NOMO-1 treated with DMSO at 0.1 percent for 48 hours (cell line): ENCODE results near the gene EPS15.
"Not testable (repeated sequence)": the region's sequence is repeated elsewhere in the genome, so short reads cannot be mapped to it uniquely, and the experiment has no call there.

Experiments
- DNase-seq: peaks from one replicate; lab custom pipeline; 2025; ENCODE audit not compliant: unreplicated experiment; lab: John Stamatoyannopoulos, UW

The EPS15 gene

DNA sequence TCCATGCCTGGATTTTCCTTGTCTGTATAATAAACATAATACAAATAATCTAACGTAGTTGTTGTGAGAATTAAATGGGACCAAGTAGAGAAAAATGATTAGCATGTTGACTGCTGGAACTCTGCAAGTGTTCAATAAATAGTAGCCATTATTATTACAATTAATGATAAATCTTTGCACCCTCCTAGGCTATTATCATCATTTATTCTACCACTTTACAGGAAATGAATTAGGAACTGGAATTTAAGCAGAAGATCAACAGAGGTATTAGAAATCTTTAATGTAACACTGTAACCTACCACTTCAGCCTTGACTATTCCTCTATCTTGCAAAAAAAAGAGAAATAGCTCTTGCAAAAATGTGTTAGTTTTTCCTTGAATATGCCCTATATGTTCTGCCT, 126.8 kb downstream of the EPS15 start:
- DNase-seq, result no peak

DNA sequence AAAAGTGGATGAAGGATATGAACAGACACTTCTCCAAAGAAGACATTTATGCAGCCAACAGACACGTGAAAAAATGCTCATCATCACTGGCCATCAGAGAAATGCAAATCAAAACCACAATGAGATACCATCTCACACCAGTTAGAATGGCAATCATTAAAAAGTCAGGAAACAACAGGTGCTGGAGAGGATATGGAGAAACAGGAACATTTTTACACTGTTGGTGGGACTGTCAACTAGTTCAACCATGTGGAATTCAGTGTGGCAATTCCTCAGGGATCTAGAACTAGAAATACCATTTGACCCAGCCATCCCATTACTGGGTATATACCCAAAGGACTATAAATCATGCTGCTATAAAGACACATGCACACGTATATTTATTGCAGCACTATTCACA, 128.4 kb downstream of the EPS15 start:
- DNase-seq, result not testable (repeated sequence)

DNA sequence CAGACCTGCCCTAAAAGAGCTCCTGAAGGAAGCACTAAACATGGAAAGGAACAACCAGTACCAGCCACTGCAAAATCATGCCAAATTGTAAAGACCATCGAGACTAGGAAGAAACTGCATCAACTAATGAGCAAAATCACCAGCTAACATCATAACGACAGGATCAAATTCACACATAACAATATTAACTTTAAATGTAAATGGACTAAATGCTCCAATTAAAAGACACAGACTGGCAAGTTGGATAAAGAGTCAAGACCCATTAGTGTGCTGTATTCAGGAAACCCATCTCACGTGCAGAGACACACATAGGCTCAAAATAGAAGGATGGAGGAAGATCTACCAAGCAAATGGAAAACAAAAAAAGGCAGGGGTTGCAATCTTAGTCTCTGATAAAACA, 131.8 kb downstream of the EPS15 start:
- not testable (repeated sequence) for DNase-seq

DNA sequence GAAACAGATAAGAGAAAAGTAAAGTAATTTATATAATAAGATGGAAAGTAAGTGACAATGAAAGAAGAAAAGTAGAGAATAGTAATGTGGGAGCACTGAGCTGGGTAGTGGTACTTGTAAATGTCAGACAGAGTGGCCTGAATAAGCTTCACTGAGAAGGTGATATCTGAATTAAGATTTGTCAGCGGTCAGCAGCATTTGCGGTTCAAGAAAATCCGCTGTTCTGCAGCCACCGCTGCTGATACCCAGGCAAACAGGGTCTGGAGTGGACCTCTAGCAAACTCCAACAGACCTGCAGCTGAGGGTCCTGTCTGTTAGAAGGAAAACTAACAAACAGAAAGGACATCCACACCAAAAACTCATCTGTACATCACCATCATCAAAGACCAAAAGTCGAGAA, 132.8 kb downstream of the EPS15 start:
- DNase-seq, result not testable (repeated sequence)

DNA sequence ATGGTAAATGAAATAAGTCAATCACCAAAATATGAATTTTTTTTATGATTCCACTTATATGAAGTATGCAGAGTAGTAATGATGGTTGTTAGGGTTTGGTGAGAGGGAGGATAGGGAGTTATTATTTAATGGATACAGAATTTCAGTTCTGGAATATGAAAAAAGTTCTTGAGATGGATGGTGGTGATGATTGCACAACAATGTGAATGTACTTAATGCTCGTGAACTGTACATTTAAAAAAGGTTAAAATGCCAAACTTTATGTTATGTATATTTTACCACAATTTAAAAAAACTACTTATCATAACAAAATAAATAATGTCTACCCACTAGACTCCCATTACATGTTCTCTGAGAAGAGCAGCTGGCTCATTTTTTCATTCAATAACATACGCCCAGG, 133.3 kb downstream of the EPS15 start:
- DNase-seq, result no peak

DNA sequence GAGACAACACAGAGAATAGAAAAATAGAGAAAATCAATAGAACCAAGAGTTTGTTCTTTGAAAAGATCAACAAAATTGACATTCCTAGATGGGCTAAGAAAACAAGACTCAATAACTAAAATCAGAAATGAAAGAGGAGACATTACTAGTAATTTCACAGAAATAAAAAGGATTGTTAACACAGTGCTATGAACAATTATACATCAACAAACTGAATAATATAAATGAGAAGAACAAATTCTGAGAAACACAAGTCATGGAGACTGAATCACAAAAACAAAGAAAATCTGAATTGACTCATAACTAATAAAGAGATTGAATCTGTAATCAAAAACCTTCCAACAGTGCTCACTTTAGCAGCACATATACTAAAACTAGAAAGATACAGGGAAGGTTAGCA, 137.1 kb downstream of the EPS15 start:
- no peak for DNase-seq

DNA sequence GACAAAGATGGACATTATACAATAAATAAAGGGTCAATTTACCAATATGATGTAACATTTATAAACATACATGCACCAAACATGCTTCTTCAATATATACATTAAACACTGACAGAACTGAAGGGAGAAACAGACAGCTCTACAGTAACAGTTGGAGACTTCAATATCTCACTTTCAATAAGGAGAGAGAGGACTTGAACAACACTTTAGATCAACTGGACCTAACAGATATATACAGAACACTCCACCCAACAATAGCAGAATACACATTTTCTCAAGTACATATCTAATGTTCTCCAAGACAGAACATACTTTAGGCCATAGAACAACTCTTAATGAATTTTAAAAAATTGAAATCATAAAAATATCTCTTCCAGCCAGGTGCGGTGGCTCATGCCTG, 138.1 kb downstream of the EPS15 start:
- no peak for DNase-seq

DNA sequence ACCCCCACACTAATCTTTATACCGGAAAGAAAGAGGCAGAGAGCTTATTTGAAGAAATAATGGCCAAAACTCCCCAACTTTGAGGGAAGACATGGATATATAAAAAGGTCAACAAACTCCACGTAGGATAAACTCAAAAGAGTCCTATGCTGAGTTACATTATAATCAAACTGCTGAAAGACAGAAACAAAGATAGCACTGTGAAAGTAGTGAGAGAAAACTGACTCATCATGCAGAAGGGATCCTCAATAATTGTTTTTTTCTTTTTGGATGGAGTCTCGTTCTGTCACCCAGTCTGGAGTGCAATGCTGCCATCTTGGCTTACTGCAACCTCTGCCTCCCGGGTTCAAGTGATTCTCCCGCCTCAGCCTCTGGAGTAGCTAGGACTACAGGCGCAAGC, 140.2 kb downstream of the EPS15 start:
- no peak for DNase-seq

DNA sequence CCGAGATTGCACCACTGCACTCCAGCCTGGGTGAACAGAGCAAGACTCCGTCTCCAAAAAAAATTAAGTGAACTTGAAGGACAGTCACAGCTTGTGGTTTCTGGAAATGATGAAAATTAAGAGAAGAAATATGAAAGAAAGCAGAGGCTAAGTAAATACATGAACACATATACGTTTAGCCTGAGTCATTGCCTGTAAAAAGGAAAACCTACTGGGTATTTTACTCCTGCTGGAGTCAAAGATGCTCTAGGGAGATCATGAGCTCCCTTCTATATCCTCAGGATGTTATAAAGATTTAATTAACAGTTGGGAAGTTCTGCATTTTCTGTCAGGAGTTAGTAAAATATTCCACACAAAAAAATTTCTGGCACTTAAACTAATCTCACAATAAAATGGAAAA, 145.2 kb downstream of the EPS15 start:
- no peak for DNase-seq

DNA sequence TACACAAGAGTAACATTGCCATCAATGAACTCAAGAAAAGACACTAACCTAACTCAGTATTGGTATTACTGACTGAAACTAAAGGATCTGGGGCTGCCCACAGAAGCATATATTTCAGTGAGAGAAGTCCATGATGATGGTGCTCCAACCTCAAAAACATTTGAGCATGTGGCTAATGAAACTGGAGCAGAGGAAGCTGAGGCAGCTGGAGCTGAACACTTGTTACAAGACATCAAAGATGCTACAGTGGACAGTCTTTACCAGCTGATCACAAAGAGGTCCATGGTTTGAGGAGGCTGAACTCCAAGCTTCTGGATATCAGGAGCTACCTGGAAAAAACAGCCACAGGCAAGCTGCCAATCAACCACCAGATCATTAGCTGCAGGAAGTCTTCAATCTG, 146.5 kb downstream of the EPS15 start:
- DNase-seq, result no peak

DNA sequence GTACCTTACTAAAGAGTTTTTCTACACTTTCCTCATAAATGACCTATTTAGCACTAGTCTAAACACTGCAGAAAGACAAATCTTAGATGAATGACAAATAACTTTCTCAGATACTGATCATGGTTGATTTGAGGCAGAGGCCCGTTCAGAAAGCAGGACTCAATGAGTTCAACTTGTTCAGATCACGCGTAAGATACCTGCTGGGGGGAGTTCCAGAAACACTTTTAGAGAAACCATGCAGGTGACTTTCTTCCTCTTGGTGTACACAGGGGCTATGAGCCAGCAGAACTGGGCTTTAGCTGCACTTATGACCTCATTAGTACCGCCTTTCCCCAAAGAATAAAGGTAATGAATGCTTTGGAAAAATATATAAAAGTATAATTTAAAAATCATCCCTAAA, 149.9 kb downstream of the EPS15 start:
- DNase-seq, result no peak

DNA sequence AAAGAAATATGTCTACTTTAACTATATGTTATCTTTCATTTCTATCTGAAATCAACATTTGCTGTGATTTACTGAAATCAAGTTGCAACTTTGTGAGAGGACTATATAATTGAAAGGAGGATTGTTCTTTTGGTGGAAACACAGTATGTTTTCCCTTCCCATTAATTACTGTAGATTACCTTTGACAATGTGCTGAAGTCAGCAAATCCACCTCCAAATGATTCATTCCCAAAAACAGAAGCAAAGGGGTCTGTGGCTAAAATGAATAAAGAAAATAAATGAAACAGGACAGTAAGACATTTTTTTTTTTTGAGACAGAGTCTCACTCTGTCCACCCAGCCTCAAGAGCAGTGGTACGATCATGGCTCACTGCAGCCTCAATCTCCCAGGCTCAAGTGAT, 153.3 kb downstream of the EPS15 start:
- no peak for DNase-seq

DNA sequence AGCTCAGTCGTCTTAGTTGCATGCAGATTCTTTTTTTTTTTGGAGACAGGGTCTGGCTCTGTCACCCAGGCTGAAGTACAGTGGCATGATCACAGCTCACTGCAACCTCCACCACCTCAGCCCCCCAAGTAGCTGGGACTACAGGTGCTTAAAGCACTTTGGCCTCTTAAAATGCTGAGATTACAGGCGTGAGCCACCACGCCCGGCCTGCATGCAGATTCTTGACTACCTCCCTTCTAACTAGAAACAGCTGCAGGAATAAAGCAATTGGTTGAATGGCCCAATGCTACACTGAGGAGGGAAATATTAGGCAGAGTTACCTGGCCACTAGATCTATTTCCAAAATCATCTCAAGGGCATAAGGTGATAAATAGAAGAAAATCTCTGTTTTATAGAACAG, 159.2 kb downstream of the EPS15 start:
- no peak for DNase-seq

DNA sequence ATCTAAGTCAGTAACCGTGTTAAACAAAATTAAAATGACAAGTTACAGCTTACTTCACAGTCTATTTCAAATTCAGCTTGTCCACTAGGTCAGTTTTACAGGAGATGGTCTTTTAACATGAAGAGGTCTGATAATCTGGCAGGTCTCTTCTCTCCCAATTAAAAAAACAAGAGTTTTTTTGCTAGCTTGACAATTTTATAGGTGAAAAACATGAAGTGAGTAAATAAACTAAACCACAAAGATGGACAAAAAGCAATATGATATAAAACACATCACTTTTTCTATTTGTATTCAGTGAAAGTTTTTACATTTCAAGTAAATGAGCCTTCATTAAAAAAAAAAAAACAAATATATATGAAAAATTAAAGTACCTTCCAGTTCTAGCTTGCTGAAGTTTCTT, 163.7 kb downstream of the EPS15 start:
- no peak for DNase-seq

DNA sequence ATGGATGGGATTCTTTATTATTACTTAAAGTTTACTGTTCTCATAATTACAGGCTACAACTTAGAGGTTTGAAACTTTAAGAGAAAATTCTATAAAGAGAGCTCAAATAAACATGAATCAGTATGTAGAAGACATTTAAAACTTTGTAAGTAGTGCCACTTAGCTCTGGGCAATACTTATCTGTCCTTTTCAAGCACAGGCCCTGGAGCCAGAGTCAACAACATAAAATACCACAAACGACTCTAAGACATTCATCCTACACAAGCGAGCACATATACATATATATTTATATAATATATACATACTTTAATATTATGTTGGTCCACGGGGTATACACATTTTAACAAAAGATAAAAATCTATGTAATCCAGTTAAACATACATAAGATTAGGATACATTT, 164.7 kb downstream of the EPS15 start:
- no peak for DNase-seq

DNA sequence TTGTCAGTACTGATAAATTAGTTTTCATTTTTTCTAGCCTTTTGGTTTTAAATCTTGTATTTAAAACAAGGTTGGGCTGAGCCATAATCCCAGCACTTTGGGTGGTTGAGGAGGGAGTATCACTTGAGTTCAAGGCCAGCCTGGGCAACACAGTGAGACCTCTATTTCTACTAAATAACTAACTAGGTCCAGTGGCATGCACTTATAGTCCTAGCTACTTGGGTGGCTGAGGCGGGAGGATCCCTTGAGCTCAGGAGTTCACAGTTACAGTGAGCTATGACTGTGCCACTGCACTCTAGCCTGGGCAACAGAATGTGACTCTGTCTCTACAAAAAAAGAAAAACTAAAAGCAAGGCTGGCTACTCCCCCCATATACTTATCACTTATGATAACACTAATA, 167.2 kb downstream of the EPS15 start:
- no peak for DNase-seq

DNA sequence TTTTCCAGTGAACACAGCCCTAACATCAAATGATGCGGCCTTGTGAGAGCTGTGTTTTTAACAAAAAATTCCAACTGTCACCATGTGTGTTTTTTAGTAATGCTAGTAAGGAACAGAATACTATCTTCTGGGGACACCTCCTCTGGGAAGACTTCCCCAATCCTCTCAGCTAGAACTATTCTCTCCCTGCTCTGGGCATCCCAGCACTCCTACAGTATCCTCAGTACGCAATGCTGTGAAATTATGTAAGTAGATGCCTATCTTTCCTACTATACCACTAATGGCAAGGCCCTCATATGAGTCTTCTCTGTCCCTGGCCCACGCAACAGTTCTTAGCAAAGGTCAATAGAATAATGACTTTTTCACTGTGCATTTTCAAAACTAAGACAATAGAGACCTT, 169.2 kb downstream of the EPS15 start:
- no peak for DNase-seq

DNA sequence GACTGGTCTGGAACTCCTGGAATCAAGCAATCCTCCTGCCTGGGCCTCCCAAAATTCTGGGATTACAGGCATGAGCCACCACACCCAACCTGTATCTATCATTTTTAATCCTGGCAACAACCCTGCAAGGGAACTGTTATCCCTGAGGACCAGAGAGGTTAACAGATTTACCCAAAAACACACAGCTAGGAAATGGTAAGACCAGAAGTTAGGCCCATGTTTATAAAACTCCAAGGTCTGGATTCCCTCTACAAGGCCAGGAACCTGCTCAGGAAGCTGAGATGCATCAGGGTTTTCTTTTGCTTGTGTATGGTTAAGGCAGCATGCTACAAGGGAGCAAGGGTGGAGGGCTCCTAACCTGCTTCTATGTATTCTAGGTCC, 170.9 kb downstream of the EPS15 start:
- no peak for DNase-seq

DNA sequence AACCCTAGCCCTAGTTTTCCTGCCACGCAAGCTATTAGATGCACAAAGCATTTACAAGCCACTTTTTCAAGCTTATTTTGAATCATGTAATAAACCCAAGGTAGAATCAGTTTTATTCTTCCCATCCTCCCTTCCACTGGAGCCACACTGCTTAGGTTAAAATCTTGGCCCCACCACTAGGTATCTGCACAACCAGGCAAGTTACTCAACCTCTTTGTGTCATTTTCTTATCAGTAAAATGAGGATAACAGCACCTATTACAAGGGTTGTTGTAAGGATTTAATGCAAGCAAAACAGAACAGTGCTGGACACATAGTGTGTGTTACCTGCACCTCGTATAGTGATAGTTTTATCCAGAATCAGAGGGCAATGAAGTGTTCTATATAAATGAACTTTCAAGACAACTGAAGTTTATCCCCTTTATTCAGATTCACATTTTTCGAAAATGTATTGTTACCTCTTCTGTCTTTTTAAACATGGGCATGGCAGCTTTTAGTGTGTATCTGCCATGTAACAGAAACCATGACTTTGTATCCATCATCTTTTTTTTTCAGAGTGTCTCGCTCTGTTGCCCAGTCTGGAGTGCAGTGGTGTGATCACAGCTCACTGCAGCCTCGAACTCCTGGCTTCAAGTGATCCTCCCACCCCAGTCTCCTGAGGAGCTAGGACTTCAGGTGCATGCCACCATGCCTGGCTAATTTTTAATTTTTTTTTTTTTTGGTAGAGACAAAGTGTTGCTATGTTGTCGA, 171.5 kb downstream of the EPS15 start:
- DNase-seq, result no peak

DNA sequence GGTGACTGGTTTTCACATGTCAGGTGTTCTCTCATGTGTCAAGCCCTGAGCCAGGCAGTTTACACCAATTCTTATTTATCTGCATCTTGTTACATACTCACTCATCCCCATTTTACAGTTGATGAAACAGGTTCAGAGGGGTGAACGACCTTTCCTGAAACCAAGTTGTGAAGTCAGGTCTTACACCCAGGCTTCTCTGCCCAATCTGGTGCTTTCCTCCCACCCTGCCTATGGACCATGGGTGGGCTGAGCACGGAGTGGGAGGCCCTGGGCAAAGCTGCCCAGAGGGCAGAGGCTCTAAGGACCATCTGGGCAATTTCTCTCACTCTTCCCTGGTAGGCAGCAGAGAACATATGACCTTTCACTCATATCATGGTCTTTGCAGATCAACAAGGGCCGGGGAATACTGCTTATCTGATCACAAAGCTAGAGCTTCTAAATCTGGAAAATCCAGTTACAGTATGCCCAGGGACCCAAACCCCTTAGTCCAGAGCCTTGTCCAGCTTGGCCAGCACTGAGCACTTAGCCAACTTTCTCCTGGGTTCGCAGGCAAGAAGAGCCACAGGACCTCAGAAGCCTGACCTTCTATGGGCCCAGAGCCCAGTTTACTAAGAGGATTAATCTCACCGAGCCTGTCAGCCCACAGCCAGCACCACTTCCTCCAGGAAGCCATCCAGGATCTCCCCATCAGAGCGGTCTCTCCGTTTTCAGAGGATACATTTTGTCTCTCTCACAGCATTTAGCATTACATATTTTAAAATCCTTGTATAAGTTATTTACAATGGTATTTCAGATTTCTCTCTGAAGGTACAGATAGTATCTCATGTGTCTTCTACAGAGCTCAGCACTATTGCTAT, 172.8 kb downstream of the EPS15 start:
- DNase-seq, result no peak

DNA sequence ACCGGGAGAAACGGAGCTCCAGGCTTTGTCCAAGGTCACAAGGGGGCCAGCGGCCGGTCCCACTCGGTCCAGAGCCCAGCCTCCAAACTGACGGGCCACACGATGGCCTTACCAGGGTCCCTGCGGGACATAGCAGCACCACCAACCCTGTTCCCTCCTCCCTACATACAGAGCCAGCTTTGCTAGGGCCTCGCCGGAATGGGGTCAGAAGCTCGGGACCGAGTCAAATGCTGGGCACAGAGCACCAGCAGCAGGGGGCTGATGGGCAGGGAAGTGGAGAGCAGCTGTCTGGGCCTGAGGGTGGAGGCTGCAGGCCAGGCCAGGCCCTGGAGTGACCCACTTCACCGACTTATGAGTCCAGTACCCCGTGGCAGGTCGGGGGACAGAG, 173.8 kb downstream of the EPS15 start:
- DNase-seq, result no peak

DNA sequence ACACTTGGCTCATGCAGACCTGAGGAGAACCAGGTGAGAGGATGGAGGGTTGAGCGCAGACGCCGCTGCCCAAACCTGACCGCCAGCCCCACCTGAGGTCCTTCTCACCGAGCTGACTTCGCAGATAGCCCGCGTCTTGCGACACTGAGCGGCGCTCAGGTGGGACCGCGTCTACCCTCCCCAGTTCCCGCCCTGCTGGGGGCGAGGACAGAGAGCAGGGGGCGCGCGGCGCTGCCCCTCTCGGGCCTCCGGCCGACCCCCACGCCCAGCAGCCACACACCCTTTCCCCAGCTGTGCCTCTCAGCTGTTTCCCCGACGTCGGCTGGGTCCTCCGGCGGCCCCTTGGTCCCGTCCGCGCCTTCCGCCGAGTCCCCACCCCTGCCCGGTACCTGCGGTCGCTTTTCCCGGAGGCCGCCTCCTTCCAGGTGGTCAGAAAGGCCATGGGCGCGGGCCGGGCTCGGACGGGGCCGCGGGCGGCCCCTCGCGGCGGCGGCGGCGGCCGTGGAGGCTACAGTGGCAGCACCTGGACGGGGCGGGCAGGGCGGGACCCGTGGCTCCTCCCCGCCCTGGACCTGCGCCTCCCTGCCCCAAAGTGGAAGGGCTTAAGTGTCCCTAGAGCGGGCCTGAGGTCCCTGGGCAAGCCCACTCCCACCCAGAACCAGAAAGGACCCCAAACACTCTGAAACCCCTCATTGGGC, 174.3 kb downstream of the EPS15 start:
- DNase-seq, result no peak
